Stimulated activated naive B cell treated with anti-CD40 and anti-IgM and Interleukin-4, amounts not matched to agents 10 μg/mL and 1 μg/mL and 100 μg/mL, for 72 hours (primary cell): Measurements from ENCODE around the gene TOR1A.
"Not testable (repeated sequence)": the region's sequence is repeated elsewhere in the genome, so short reads cannot be mapped to it uniquely, and the experiment has no call there.

Experiments
- ATAC-seq, 2 donors: fragments of 150-1000 bp; cut with Tn5 transposase; replicated peaks; 2 replicates each; pipeline ENCODE4 v1.10.0; 2021; ENCODE audit warnings: moderate library complexity in 1 of 2
- DNase-seq: peaks from one replicate; pipeline ENCODE4 v3.0.0; 2021
- H3K27ac Mint-ChIP-seq: one replicate; pipeline ENCODE4 v1.8.0; 2022; ENCODE audit warnings: mild to moderate bottlenecking, mixed read lengths
- H3K27me3 Mint-ChIP-seq, 2 donors: one replicate each; pipeline ENCODE4 v1.8.0; 2022; ENCODE audit warnings: mixed read lengths in 2 of 2
- H3K36me3 Mint-ChIP-seq, 2 donors: one replicate each; pipeline ENCODE4 v1.8.0; 2022; ENCODE audit warnings: mixed read lengths in 2 of 2, mild to moderate bottlenecking in 1 of 2
- H3K4me1 Mint-ChIP-seq, 2 donors: one replicate each; pipeline ENCODE4 v1.8.0; 2022; ENCODE audit warnings: mixed read lengths in 2 of 2, mild to moderate bottlenecking in 1 of 2
- H3K4me3 Mint-ChIP-seq, 2 donors: one replicate each; pipeline ENCODE4 v1.8.0; 2022; ENCODE audit warnings: mild to moderate bottlenecking in 2 of 2, mixed read lengths in 2 of 2, moderate library complexity in 1 of 2
- H3K9me3 Mint-ChIP-seq, 2 donors: one replicate each; pipeline ENCODE4 v1.8.0; 2022; ENCODE audit warnings: mixed read lengths in 2 of 2, mild to moderate bottlenecking in 1 of 2

TOR1A gene

GRCh38 chr9:129798973-129799372 is 25.0 kb downstream of the TOR1A start:
- no peak overlapping the region for H3K27ac Mint-ChIP-seq
- no peak for DNase-seq
- H3K9me3 Mint-ChIP-seq = no peaks in the 10 kb centered on the region
- peaks cover 0 to 3% of the 10 kb centered on the region in 2 donors for H3K4me1 Mint-ChIP-seq
- no peaks in the 10 kb centered on the region for H3K36me3 Mint-ChIP-seq
- H3K4me3 Mint-ChIP-seq = no peak overlapping the region
- no peak for ATAC-seq
- H3K27me3 Mint-ChIP-seq = peaks cover 8 to 11% of the 10 kb centered on the region in 2 donors

GRCh38 chr9:129796029-129796428 is 27.9 kb downstream of the TOR1A start:
- H3K27me3 Mint-ChIP-seq = peaks cover 15 to 18% of the 10 kb centered on the region in 2 donors
- H3K9me3 Mint-ChIP-seq, H3K36me3 Mint-ChIP-seq, DNase-seq, H3K4me3 Mint-ChIP-seq, H3K4me1 Mint-ChIP-seq, ATAC-seq, H3K27ac Mint-ChIP-seq: not testable (repeated sequence)

- Mint-ChIP-seq H3K4me3 (no peak overlapping the region), H3K36me3 (no peaks in the 10 kb centered on the region), H3K4me1 (peaks cover 0 to 6% of the 10 kb centered on the region in 2 donors), H3K27me3 (peaks cover 23 to 25% of the 10 kb centered on the region in 2 donors), H3K27ac (no peak overlapping the region), H3K9me3 (no peaks in the 10 kb centered on the region)
- no peak for DNase-seq
- ATAC-seq = no peak
Measured at GRCh38 chr9:129794549-129794948, 29.4 kb downstream of the TOR1A start.

GRCh38 chr9:129786481-129786880 is 37.5 kb downstream of the TOR1A start:
- H3K27me3 Mint-ChIP-seq = peaks cover 34 to 45% of the 10 kb centered on the region in 2 donors
- ATAC-seq (no peak), DNase-seq (no peak)
- H3K4me1 Mint-ChIP-seq = peaks cover 3 to 11% of the 10 kb centered on the region in 2 donors
- H3K36me3 Mint-ChIP-seq = no peaks in the 10 kb centered on the region
- no peaks in the 10 kb centered on the region for H3K9me3 Mint-ChIP-seq
- no peak overlapping the region for H3K4me3 Mint-ChIP-seq
- no peak overlapping the region for H3K27ac Mint-ChIP-seq

GRCh38 chr9:129785866-129786265 is 38.1 kb downstream of the TOR1A start:
- no peaks in the 10 kb centered on the region for H3K9me3 Mint-ChIP-seq
- H3K27me3 Mint-ChIP-seq = peaks cover 33 to 45% of the 10 kb centered on the region in 2 donors
- H3K36me3 Mint-ChIP-seq = no peaks in the 10 kb centered on the region
- H3K4me1 Mint-ChIP-seq = peaks cover 3 to 11% of the 10 kb centered on the region in 2 donors
- H3K27ac Mint-ChIP-seq = no peak overlapping the region
- H3K4me3 Mint-ChIP-seq = no peak overlapping the region
- ATAC-seq = no peak
- DNase-seq = no peak

GRCh38 chr9:129784970-129785369 is 39.0 kb downstream of the TOR1A start:
- not testable (repeated sequence) for H3K27ac Mint-ChIP-seq, H3K9me3 Mint-ChIP-seq, H3K4me3 Mint-ChIP-seq

GRCh38 chr9:129783516-129784361 is 40.2 kb downstream of the TOR1A start:
- H3K9me3 Mint-ChIP-seq = no peaks in the 10 kb centered on the region
- H3K36me3 Mint-ChIP-seq = no peaks in the 10 kb centered on the region
- peak; percentile 59 for DNase-seq
- peaks cover 3 to 6% of the 10 kb centered on the region in 2 donors for H3K4me1 Mint-ChIP-seq
- H3K27me3 Mint-ChIP-seq = peaks cover 29 to 40% of the 10 kb centered on the region in 2 donors
- ATAC-seq = peak; percentile 97
- no peak overlapping the region for H3K27ac Mint-ChIP-seq
- H3K4me3 Mint-ChIP-seq = no peak overlapping the region

More at GRCh38 chr9:129784970-129785369, 39.0 kb downstream of the TOR1A start:
- H3K27me3 Mint-ChIP-seq = peaks cover 26 to 38% of the 10 kb centered on the region in 2 donors
- not testable (repeated sequence) for H3K4me1 Mint-ChIP-seq, ATAC-seq, H3K36me3 Mint-ChIP-seq, DNase-seq

GRCh38 chr9:129781981-129782380 is 42.0 kb downstream of the TOR1A start:
- H3K9me3 Mint-ChIP-seq = no peaks in the 10 kb centered on the region
- peaks cover 28 to 42% of the 10 kb centered on the region in 2 donors for H3K27me3 Mint-ChIP-seq

GRCh38 chr9:129781131-129781530 is 42.8 kb downstream of the TOR1A start:
- H3K4me3 Mint-ChIP-seq = no peak overlapping the region
- H3K4me1 Mint-ChIP-seq = peaks cover 11 to 15% of the 10 kb centered on the region in 2 donors
- H3K36me3 Mint-ChIP-seq = peaks cover 0 to 3% of the 10 kb centered on the region in 2 donors
- H3K9me3 Mint-ChIP-seq = no peaks in the 10 kb centered on the region
- ATAC-seq (no peak), DNase-seq (no peak)
- H3K27ac Mint-ChIP-seq = no peak overlapping the region
- peaks cover 30 to 43% of the 10 kb centered on the region in 2 donors for H3K27me3 Mint-ChIP-seq

More at GRCh38 chr9:129781981-129782380, 42.0 kb downstream of the TOR1A start:
- ATAC-seq (no peak), DNase-seq (no peak)
- no peak overlapping the region for H3K4me3 Mint-ChIP-seq
- peaks cover 9 to 11% of the 10 kb centered on the region in 2 donors for H3K4me1 Mint-ChIP-seq
- no peak overlapping the region for H3K27ac Mint-ChIP-seq
- peaks cover 0 to 3% of the 10 kb centered on the region in 2 donors for H3K36me3 Mint-ChIP-seq

- no peak overlapping the region for H3K4me3 Mint-ChIP-seq
- no peak overlapping the region for H3K27ac Mint-ChIP-seq
- peaks cover 37 to 43% of the 10 kb centered on the region in 2 donors for H3K27me3 Mint-ChIP-seq
Measured at GRCh38 chr9:129779560-129780190, 44.3 kb downstream of the TOR1A start.

GRCh38 chr9:129778469-129778868 is 45.5 kb downstream of the TOR1A start:
- Mint-ChIP-seq H3K4me3 (no peak overlapping the region), H3K36me3 (peaks cover 0 to 3% of the 10 kb centered on the region in 2 donors), H3K9me3 (no peaks in the 10 kb centered on the region), H3K4me1 (peaks cover 8 to 10% of the 10 kb centered on the region in 2 donors), H3K27me3 (peaks cover 39 to 55% of the 10 kb centered on the region in 2 donors), H3K27ac (no peak overlapping the region)
- DNase-seq (no peak), ATAC-seq (no peak)

More at GRCh38 chr9:129779560-129780190, 44.3 kb downstream of the TOR1A start:
- Mint-ChIP-seq H3K4me1 (peaks cover 11 to 15% of the 10 kb centered on the region in 2 donors), H3K9me3 (no peaks in the 10 kb centered on the region), H3K36me3 (peaks cover 0 to 3% of the 10 kb centered on the region in 2 donors)
- ATAC-seq (no peak), DNase-seq (no peak)

GRCh38 chr9:129777769-129778130 is 46.2 kb downstream of the TOR1A start:
- H3K27ac Mint-ChIP-seq = peak overlapping the region; percentile 56
- H3K4me1 Mint-ChIP-seq = peaks cover 8 to 10% of the 10 kb centered on the region in 2 donors
- H3K4me3 Mint-ChIP-seq = no peak overlapping the region
- H3K27me3 Mint-ChIP-seq = peaks cover 39 to 61% of the 10 kb centered on the region in 2 donors
- DNase-seq (no peak), ATAC-seq (no peak)
- no peaks in the 10 kb centered on the region for H3K9me3 Mint-ChIP-seq
- peaks cover 0 to 3% of the 10 kb centered on the region in 2 donors for H3K36me3 Mint-ChIP-seq

- Mint-ChIP-seq H3K27ac (peak overlapping the region; percentile 14), H3K9me3 (no peaks in the 10 kb centered on the region), H3K4me1 (peaks cover 8 to 10% of the 10 kb centered on the region in 2 donors), H3K4me3 (no peak overlapping the region), H3K27me3 (peaks cover 39 to 60% of the 10 kb centered on the region in 2 donors), H3K36me3 (peaks cover 0 to 3% of the 10 kb centered on the region in 2 donors)
- ATAC-seq (peak; percentile 54 to 81), DNase-seq (peak; percentile 15)
Measured at GRCh38 chr9:129776938-129777768, 46.8 kb downstream of the TOR1A start.

GRCh38 chr9:129776566-129776937 is 47.4 kb downstream of the TOR1A start:
- Mint-ChIP-seq H3K9me3 (no peaks in the 10 kb centered on the region), H3K27ac (no peak overlapping the region), H3K36me3 (peaks cover 0 to 3% of the 10 kb centered on the region in 2 donors), H3K4me1 (peaks cover 8 to 10% of the 10 kb centered on the region in 2 donors), H3K27me3 (peaks cover 39 to 55% of the 10 kb centered on the region in 2 donors), H3K4me3 (no peak overlapping the region)
- ATAC-seq = no peak
- no peak for DNase-seq
